HG03520 (cell line): Measurements from ENCODE around the gene ANKRD11.
"Not testable (repeated sequence)": the region's sequence is repeated elsewhere in the genome, so short reads cannot be mapped to it uniquely, and the experiment has no call there.

ENCODE experiments used
- ATAC-seq: cut with Tn5 transposase; IDR thresholded peaks from one replicate; pipeline ENCODE4 v1.9.1; 2021; ENCODE audit warnings: mild to moderate bottlenecking, moderate library complexity; ENCODE audit not compliant: unreplicated experiment

The ANKRD11 gene

DNA sequence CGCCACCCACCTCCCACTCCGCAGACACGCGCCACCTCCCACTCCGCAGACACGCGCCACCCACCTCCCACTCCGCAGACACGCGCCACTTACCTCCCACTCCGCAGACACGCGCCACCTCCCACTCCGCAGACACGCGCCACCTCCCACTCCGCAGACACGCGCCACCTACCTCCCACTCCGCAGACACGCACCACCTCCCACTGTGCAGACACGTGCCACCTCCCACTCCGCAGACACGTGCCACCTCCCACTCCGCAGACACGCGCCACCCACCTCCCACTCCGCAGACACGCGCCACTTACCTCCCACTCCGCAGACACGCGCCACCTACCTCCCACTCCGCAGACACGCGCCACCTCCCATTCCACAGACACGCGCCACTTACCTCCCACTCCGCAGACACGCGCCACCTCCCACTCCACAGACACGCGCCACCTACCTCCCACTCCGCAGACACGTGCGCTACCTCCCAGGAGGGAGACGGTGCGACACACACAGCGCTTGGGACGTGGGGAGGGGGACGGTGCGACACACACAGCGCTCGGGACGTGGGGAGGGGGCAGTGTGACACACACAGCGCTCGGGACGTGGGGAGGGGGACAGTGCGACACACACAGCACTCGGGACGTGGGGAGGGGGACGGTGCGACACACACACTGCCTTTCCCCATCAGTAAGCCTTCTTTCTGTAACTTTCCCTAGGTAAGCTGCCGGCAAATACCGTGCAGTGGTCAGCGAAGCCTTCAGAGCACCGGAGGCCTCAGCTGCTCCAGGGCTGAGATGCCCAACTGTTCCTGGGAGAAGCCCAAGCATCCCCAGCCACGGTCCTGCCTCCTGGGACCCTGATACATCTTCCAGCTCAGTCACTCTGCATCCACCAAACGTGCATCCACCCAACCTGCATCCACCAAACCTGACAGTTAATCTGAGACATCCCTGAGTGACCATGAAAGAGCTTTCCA is 183.6 kb downstream of the ANKRD11 start:
- not testable (repeated sequence) for ATAC-seq

- no peak for ATAC-seq
Measured at GRCh38 chr16:89304941-89305705, 185.2 kb downstream of the ANKRD11 start.

- no peak for ATAC-seq
Measured at GRCh38 chr16:89304181-89304851, 186.0 kb downstream of the ANKRD11 start.

DNA sequence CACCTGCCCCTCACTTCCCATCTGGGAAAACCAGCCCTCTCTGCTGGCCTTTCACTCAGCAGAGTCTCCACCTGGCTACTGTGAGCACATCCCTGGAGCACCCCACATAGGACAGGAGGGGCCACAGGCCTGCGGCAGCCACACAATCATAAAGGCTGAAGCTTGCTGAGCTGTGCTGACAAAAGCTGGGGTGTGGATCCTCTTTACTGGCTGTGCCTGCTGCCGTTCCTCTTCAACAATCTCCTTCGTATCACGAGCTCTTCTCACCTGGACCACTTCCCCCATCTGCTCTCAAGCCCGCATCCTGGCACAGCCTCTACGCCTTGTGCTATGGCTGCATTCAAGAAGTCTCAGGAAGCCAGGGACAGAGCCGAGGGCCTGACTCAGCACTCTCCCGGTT is 186.7 kb downstream of the ANKRD11 start:
- no peak for ATAC-seq

GRCh38 chr16:89300976-89301360 is 189.4 kb downstream of the ANKRD11 start:
- ATAC-seq: no peak

GRCh38 chr16:89300311-89300975 is 189.9 kb downstream of the ANKRD11 start:
- ATAC-seq: no peak

- not testable (repeated sequence) for ATAC-seq
Measured at GRCh38 chr16:89299357-89300111, 190.8 kb downstream of the ANKRD11 start.

DNA sequence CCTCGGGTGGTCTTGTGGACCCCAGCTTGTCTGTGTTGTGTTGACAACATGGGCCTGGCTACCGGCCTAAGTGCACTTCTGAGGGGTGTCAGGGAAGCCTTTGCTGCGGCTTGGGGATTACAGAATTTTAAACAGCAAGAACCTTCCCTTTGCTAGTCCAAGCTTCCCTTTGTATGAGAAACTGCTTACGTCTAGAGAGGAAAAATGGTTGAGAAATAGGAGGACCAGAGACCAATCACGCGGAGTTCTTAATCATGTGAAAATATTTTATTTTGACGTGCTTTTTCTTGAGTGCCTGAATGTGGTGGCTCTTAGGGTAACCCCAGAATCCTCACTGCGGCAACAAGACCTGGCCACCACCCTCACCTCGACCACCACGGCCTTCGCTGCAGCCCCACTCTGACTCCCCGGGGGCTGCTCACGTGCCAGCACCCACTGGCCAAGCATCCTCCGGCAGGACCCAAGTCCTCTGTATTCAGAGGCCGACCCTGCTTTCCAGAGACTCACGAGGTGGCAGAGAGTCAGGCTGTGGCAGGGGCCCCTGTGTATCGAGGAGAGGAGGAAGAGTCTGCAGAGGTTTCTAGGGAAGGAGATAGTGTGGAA is 191.6 kb downstream of the ANKRD11 start:
- no peak for ATAC-seq

DNA sequence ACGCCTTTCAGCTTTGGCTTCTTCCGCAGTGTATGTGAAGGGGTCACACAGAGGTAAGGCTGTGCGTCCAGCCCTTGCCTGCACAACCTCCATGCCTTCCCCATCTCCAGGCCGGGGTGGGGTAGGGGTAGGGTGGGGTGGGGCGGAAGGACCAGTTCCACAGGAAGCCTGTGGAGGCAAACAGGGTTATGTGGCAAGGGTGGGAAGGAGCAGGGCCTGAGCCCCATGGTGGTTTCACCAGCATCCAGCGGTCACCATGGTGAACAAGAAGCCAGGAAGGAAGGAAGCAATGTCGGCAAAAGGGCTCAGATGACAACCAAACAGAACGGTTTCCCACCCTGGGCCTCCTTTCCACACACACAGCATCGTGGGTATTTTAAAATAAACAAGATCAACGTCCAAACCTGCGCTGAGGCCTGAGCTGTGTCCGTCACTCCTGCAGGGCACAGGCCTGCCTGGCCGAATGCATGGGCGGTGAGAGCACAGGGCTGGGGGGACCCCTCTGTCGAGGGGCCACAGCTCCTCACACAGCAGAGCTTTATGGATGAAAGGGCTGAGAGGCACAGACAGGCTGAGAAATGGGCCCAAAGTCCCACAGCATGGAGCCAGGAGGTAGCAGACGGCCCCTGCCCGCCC is 192.3 kb downstream of the ANKRD11 start:
- no peak for ATAC-seq

DNA sequence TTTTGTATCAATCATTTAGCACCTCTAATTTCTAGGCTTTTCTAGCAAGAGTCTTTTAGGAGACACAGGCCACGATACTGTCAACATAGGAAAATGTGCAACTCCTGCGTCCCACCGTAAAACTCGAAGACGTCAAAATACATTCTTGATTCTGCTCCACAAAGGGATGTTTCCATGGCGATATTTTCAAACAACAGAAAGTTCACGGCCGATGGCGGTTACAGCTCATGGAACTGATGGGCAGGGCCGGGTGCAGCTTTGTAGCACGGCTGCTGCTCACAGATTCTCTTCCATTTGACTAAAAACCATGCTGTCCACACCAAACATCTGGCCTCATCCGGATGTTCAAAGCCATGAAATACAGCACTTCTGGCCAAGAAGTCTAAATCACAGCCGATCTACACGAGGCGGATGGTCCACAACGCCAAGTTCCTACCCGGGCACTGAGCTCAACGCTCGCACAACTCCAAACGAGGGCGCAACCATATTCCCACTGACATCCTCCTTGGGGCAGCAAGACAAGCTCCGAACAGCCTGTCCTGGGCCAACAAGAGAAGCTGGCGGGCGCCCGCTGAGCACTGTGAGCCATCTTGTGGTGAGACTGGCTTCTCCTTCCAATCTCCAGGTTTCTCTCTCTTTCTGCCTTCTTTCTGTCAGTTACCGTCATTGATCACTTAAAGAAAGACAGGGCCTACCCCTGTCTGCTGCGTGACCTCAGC is 193.0 kb downstream of the ANKRD11 start:
- no peak for ATAC-seq

- no peak for ATAC-seq
Measured at GRCh38 chr16:89295915-89296314, 194.4 kb downstream of the ANKRD11 start.

DNA sequence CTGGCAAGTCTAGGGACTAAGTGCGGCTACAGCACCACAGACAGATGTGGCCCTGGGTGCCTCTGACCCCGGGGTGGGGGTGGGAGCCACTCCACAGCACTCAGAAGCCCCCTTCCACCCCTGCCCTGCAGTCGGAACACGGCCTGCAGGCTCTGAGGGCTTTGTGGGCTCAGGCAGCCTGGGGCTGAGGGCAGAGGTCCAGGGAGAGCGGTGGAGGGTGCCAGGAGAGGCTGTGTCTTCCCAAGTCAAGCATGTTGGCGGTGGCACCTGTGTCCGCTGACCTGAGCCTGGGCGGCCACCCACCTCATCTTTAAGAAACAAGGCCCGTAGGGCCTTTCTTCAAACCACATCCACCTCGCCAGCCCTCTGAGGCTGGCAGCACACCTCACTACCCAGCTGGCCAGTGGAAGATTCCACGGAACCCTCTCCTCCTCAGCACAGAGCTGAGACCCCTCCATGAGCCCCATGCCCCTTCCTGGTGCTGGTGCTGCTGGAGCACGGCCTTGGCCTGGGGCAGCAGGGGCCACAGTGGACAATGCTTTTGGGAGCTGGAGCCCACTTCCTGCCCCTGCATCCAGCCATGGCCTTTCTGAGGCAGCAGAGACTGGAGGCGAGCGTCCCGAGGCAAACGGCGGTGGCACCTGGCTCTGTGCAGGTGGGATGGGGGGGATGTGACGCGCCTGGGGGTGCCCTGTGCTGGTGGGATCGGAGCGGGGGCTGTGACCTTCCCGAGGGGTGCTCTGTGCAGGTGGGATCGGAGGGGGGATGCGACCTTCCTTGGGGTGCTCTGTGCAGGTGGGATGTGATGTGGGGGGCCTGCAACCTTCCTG is 195.1 kb downstream of the ANKRD11 start:
- ATAC-seq: no peak

DNA sequence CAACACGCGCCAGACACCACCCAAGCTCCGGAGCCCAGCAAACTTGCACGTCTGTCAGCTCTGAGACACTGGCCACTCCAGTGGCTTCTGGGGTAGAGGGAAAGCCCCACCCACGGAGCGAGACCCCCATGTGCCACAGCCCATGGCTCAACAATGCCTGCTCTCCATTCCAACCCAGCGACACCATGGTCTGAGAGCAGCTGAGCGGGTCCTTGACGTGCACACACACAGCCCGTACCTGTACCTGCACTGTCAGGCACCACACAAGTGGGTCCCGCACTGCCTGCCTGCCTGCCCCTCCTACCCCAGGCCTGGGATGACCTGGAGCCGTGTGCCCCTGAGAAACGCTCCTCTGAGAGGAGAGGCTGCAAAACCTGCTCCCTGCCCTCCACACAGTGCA is 195.9 kb downstream of the ANKRD11 start:
- ATAC-seq: no peak

GRCh38 chr16:89293276-89294143 is 196.9 kb downstream of the ANKRD11 start:
- ATAC-seq: no peak

GRCh38 chr16:89292443-89293078 is 197.8 kb downstream of the ANKRD11 start:
- ATAC-seq: no peak

GRCh38 chr16:89291776-89292175 is 198.6 kb downstream of the ANKRD11 start:
- ATAC-seq: no peak
